ENCODE results near the gene ZNF791.

- TF ChIP-seq, protein P1, sequence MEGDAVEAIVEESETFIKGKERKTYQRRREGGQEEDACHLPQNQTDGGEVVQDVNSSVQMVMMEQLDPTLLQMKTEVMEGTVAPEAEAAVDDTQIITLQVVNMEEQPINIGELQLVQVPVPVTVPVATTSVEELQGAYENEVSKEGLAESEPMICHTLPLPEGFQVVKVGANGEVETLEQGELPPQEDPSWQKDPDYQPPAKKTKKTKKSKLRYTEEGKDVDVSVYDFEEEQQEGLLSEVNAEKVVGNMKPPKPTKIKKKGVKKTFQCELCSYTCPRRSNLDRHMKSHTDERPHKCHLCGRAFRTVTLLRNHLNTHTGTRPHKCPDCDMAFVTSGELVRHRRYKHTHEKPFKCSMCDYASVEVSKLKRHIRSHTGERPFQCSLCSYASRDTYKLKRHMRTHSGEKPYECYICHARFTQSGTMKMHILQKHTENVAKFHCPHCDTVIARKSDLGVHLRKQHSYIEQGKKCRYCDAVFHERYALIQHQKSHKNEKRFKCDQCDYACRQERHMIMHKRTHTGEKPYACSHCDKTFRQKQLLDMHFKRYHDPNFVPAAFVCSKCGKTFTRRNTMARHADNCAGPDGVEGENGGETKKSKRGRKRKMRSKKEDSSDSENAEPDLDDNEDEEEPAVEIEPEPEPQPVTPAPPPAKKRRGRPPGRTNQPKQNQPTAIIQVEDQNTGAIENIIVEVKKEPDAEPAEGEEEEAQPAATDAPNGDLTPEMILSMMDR (IDR thresholded peaks at IDR 0.05), result no peak
- no peak for TF ChIP-seq POLR2A (IDR thresholded peaks at IDR 0.05)
Observed at GRCh38 chr19:12611361-12611699, 610 bp downstream of the ZNF791 start.
